DOHH2 (cell line): ENCODE data around the gene UPK1A.

Experiments
- EZH2phosphoT487 ChIP-seq: fragments of 200-600 bp; sonication (generic); IDR thresholded peaks from 2 replicates; pipeline ENCODE4 v1.6.1; 2017; ENCODE audit warnings: borderline replicate concordance, mild to moderate bottlenecking, antibody characterized with exemption, low read length, moderate library complexity, mixed read lengths
- TF ChIP-seq, protein P1 (sequence below): fragments of 200-600 bp; sonication (generic); IDR thresholded peaks from one replicate; pipeline ENCODE4 v1.5.1; 2014; ENCODE audit warnings: antibody characterized with exemption, mild to moderate bottlenecking, low read depth, low read length; ENCODE audit not compliant: poor library complexity, severe bottlenecking

- TF ChIP-seq, protein P1, sequence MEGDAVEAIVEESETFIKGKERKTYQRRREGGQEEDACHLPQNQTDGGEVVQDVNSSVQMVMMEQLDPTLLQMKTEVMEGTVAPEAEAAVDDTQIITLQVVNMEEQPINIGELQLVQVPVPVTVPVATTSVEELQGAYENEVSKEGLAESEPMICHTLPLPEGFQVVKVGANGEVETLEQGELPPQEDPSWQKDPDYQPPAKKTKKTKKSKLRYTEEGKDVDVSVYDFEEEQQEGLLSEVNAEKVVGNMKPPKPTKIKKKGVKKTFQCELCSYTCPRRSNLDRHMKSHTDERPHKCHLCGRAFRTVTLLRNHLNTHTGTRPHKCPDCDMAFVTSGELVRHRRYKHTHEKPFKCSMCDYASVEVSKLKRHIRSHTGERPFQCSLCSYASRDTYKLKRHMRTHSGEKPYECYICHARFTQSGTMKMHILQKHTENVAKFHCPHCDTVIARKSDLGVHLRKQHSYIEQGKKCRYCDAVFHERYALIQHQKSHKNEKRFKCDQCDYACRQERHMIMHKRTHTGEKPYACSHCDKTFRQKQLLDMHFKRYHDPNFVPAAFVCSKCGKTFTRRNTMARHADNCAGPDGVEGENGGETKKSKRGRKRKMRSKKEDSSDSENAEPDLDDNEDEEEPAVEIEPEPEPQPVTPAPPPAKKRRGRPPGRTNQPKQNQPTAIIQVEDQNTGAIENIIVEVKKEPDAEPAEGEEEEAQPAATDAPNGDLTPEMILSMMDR = no peak
- TF ChIP-seq EZH2phosphoT487 = no peak
Measured at GRCh38 chr19:35650581-35650980, 15.7 kb upstream of the UPK1A start.
